IPS DF 6.9 (cell line): ENCODE data around the gene KRTAP10-1.
"Not testable (repeated sequence)": the region's sequence is repeated elsewhere in the genome, so short reads cannot be mapped to it uniquely, and the experiment has no call there.

Experiments
- DNase-seq: peaks from one replicate; pipeline ENCODE4 v3.0.0-alpha.2; 2013; ENCODE audit warnings: low read depth, low spot score
- H3K27ac ChIP-seq: one replicate; pipeline ENCODE4 v1.5.1; 2013; ENCODE audit warnings: low read length, control low read depth
- H3K27me3 ChIP-seq: 2 replicates; pipeline ENCODE4 v1.6.1; 2013; ENCODE audit warnings: mild to moderate bottlenecking, low read length; ENCODE audit not compliant: control insufficient read depth, insufficient read depth
- H3K36me3 ChIP-seq: 2 replicates; pipeline ENCODE4 v1.6.1; 2013; ENCODE audit warnings: low read length; ENCODE audit not compliant: control insufficient read depth, insufficient read depth
- H3K4me1 ChIP-seq: 2 replicates; pipeline ENCODE4 v1.6.1; 2013; ENCODE audit warnings: low read length; ENCODE audit not compliant: control insufficient read depth, insufficient read depth
- H3K4me3 ChIP-seq: 2 replicates; pipeline ENCODE4 v1.5.1; 2013; ENCODE audit warnings: mild to moderate bottlenecking, low read length
- H3K9me3 ChIP-seq: 2 replicates; pipeline ENCODE4 v1.6.1; 2013; ENCODE audit warnings: low read length, inconsistent platforms; ENCODE audit not compliant: control insufficient read depth, insufficient read depth
- WGBS: extraction: QIAGEN DNeasy Blood & Tissue Kit; methylation state at CpG from one replicate; pipeline ENCODE4 v1.1.7; 2013; ENCODE audit warnings: mixed read lengths, missing lambda C conversion rate; ENCODE audit not compliant: insufficient read length, insufficient coverage; 5-methylcytosine and 5-hydroxymethylcytosine counted together

KRTAP10-1 gene

GRCh38 chr21:44579056-44579832 lies 39.2 kb upstream of the KRTAP10-1 start:
- H3K27ac ChIP-seq: no peak overlapping the region
- H3K9me3 ChIP-seq: no peaks in the 10 kb centered on the region; the same call in 1 of the 2 replicates
- WGBS: no CpG with 5 or more reads among the region's 22 CpGs
- H3K4me1 ChIP-seq: 0 out of 2 replicates have a peak, but pooled peaks cover 3% of the 10 kb centered on the region
- H3K27me3 ChIP-seq: no peaks in the 10 kb centered on the region
- H3K4me3 ChIP-seq: no peak overlapping the region
- no peaks in the 10 kb centered on the region for H3K36me3 ChIP-seq
- no peak for DNase-seq

GRCh38 chr21:44578371-44579055 lies 38.5 kb upstream of the KRTAP10-1 start:
- no peak overlapping the region for H3K4me3 ChIP-seq
- no peaks in the 10 kb centered on the region for H3K36me3 ChIP-seq
- WGBS: no CpG with 5 or more reads among the region's 17 CpGs
- 0 out of 2 replicates have a peak, but pooled peaks cover 3% of the 10 kb centered on the region for H3K4me1 ChIP-seq
- H3K27ac ChIP-seq: no peak overlapping the region
- no peak for DNase-seq
- no peaks in the 10 kb centered on the region; the same call in 1 of the 2 replicates for H3K9me3 ChIP-seq
- no peaks in the 10 kb centered on the region for H3K27me3 ChIP-seq

- Histone ChIP-seq H3K4me3 (no peak overlapping the region), H3K4me1 (0 out of 2 replicates have a peak, but pooled peaks cover 3% of the 10 kb centered on the region), H3K27ac (no peak overlapping the region), H3K36me3 (no peaks in the 10 kb centered on the region), H3K9me3 (no peaks in the 10 kb centered on the region; the same call in 1 of the 2 replicates), H3K27me3 (no peaks in the 10 kb centered on the region)
- whole genome bisulfite sequencing: no CpG with 5 or more reads among the region's 10 CpGs
- DNase-seq: no peak
Measured at GRCh38 chr21:44576025-44576420, 36.0 kb upstream of the KRTAP10-1 start.

GRCh38 chr21:44575307-44576024 lies 35.5 kb upstream of the KRTAP10-1 start:
- WGBS: no CpG with 5 or more reads among the region's 20 CpGs
- Histone ChIP-seq H3K27me3 (no peaks in the 10 kb centered on the region), H3K9me3 (no peaks in the 10 kb centered on the region; the same call in 1 of the 2 replicates), H3K27ac (no peak overlapping the region), H3K36me3 (no peaks in the 10 kb centered on the region), H3K4me1 (0 out of 2 replicates have a peak, but pooled peaks cover 3% of the 10 kb centered on the region), H3K4me3 (no peak overlapping the region)
- no peak for DNase-seq

- H3K27ac ChIP-seq: no peak overlapping the region
- H3K9me3 ChIP-seq: no peaks in the 10 kb centered on the region; the same call in 1 of the 2 replicates
- H3K4me3 ChIP-seq: no peak overlapping the region
- WGBS: no CpG with 5 or more reads among the region's 21 CpGs
- no peak for DNase-seq
- no peaks in the 10 kb centered on the region for H3K27me3 ChIP-seq
- H3K36me3 ChIP-seq: no peaks in the 10 kb centered on the region
- H3K4me1 ChIP-seq: 0 out of 2 replicates have a peak, but pooled peaks cover 3% of the 10 kb centered on the region
Measured at GRCh38 chr21:44574457-44575306, 34.7 kb upstream of the KRTAP10-1 start.

GRCh38 chr21:44573630-44574456 lies 33.8 kb upstream of the KRTAP10-1 start, which contains the start of gene KRTAP10-4:
TSS of gene KRTAP10-4 (plus strand) at chr21:44573729. CDS start at chr21:44573759, 30 bp downstream.
- no CpG with 5 or more reads among the region's 25 CpGs for WGBS
- H3K9me3 ChIP-seq, H3K4me3 ChIP-seq, H3K27ac ChIP-seq, H3K27me3 ChIP-seq, H3K36me3 ChIP-seq, DNase-seq, H3K4me1 ChIP-seq: not testable (repeated sequence)

- H3K27me3 ChIP-seq: no peaks in the 10 kb centered on the region
- no peak overlapping the region for H3K4me3 ChIP-seq
- no peak overlapping the region for H3K27ac ChIP-seq
- WGBS: no CpG with 5 or more reads among the region's 15 CpGs
- 0 out of 2 replicates have a peak, but pooled peaks cover 3% of the 10 kb centered on the region for H3K4me1 ChIP-seq
- peaks cover 4% of the 10 kb centered on the region; the same call in 1 of the 2 replicates for H3K36me3 ChIP-seq
- no peak for DNase-seq
- no peaks in the 10 kb centered on the region; the same call in 1 of the 2 replicates for H3K9me3 ChIP-seq
Measured at GRCh38 chr21:44572959-44573583, 33.1 kb upstream of the KRTAP10-1 start.

- WGBS: no CpG with 5 or more reads among the region's 40 CpGs
- Histone ChIP-seq H3K4me3 (no peak overlapping the region), H3K9me3 (no peaks in the 10 kb centered on the region), H3K36me3 (peaks cover 4% of the 10 kb centered on the region; the same call in 1 of the 2 replicates), H3K27ac (no peak overlapping the region), H3K4me1 (0 out of 2 replicates have a peak, but pooled peaks cover 3% of the 10 kb centered on the region), H3K27me3 (no peaks in the 10 kb centered on the region)
- no peak for DNase-seq
Measured at GRCh38 chr21:44571844-44572782, 32.1 kb upstream of the KRTAP10-1 start.
